HK-2 (cell line): ENCODE data around the gene RNU1-2.
"Not testable (repeated sequence)": the region's sequence is repeated elsewhere in the genome, so short reads cannot be mapped to it uniquely, and the experiment has no call there.

Experiments used
- DNase-seq: peaks from one replicate; pipeline ENCODE4 v3.0.0-alpha.2; 2018; ENCODE audit not compliant: unreplicated experiment

The RNU1-2 gene

DNA sequence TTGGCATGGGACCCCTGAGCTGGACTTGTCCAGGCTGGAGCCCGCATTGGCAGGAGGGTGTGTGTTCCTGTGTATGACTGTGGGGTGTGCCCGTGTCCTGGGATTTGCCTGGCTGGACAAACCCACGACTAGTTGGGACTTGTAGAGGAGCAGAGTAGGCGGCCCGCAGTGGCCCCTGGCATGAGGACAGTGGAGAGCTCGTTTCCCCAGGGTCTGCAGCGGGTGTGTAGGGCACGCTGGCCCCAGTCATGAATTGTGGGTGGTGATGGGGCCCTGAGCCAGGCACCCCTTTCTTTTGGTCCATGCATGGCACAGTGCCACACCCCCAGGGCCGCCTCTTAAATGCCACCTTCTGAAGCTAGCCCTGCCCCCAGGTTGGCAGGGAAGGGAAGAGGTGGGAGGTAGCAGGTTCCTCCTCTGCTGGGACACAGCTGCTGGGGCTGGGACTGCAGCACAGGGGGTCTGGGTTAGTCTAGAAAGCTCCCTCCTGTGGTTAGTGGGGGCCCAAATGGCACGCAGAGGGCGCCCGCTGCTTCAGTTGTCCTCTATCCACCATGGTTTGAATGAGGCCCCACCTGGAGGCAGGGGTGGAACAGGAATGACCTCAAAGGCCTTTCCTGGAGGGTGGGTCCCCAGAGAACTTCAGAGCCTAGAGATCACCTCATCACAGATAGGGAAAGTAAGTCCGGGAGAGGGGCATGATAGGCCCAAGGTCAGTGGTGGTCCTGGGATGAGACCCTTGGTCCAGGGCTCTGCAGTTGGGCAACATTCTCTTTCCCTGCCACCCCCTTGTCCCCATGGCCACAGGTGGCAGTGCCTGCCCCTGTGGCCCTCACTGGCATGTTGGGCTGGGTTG is 30.1 kb downstream of the RNU1-2 start:
- DNase-seq: no peak

GRCh38 chr1:16926491-16927073 is 30.8 kb downstream of the RNU1-2 start:
- no peak for DNase-seq

GRCh38 chr1:16927256-16927655 is 31.5 kb downstream of the RNU1-2 start:
- no peak for DNase-seq

GRCh38 chr1:16927711-16928485 is 32.1 kb downstream of the RNU1-2 start:
- no peak for DNase-seq

GRCh38 chr1:16929146-16930041 is 33.6 kb downstream of the RNU1-2 start:
- DNase-seq: not testable (repeated sequence)

DNA sequence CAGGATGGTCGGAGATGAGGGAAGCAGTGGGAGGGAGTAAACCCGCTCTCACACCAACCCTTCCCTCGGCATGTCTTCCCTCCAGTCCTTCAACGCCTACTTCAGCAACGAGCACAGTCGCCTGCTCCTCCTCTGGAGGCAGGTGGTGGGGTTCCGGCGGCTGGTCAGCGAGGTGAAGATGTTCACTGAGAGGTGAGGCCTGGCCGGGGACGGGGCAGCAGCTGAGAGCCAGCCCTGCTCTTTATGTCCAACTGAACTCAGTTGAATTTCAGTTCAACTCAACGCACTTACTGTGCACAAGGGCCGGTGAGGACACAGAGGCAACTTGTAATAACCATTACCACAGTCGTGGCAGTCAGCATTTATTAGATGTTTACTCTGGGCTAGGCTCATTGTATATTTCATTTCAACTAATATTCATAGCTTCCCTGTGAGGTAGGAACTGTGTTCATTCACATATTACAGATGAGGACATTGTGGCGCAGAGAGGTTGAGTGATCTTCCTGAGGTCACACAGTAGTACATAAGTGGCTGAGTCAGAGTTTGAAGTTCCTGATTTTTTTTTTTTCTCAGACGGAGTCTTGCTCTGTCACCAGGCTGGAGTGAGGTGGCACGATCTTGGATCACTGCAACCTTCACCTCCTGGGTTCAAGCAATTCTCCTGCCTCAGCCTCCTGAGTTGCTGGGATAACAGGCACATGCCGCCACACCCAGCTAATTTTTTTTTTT is 35.6 kb downstream of the RNU1-2 start:
- DNase-seq: not testable (repeated sequence)

DNA sequence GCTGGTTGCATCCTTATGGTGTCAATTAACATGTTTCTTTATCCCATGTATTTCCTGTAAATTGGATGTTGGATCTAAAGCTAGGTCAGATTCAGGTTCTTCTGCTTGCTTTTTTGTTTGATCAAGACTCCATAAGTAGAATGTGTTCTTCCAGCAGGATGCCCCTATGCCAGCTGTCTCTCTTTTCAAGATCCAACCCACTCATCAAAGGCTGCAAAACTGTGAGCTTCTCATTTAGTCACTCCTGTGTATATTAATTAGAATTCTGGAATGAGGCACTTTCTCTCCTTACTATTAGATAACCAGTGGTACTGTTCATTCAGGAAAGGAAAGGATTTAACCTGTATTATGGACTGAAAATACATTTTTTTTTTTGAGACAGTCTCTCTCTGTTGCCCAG is 38.2 kb downstream of the RNU1-2 start:
- DNase-seq: not testable (repeated sequence)

GRCh38 chr1:16936580-16936979 is 40.8 kb downstream of the RNU1-2 start:
- not testable (repeated sequence) for DNase-seq

DNA sequence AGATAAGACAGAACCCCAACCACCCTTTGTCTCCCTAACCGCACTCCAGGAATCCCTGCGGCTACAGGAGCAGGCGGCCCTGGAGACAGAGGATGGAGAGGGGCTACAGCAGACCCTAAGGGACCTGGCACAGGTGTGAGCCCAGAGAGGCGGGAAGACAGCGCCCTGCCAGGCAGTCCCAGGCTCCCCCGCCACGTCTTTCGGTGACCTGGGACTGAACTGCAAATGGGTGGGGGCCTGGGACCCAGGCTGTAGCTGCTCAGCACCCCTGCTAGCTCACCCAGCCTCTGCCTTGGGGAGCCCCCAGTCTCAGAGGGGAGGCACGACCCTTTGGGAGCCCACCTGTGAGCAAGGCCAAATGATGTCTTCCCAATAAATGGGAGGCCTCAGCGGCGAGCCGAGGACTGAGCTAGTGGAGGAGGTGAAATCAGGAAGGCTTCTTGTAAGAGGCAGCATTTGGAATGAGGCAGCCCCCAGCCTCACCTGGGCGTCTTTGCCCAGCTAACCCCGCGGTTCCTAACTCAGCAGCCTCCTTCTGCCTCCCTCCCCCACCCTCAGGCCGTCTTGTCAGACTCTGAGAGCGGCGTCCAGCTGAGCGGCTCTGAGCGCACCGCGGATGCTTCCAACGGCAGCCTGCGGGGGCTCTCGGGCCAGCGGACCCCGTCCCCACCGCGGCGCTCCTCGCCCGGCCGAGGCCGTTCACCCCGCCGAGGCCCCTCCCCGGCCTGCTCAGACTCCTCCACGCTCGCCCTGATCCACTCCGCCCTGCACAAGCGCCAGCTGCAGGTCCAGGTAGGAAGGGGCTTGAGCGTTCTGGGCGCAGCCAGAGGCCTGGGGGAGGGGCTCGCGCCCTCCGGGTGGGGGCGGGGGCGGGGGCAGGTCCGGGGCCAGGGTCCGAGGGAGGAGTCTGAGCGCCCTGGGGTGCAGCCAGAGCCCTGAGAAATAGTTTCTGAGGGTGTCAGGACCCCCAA is 42.9 kb downstream of the RNU1-2 start:
- DNase-seq: no peak

DNA sequence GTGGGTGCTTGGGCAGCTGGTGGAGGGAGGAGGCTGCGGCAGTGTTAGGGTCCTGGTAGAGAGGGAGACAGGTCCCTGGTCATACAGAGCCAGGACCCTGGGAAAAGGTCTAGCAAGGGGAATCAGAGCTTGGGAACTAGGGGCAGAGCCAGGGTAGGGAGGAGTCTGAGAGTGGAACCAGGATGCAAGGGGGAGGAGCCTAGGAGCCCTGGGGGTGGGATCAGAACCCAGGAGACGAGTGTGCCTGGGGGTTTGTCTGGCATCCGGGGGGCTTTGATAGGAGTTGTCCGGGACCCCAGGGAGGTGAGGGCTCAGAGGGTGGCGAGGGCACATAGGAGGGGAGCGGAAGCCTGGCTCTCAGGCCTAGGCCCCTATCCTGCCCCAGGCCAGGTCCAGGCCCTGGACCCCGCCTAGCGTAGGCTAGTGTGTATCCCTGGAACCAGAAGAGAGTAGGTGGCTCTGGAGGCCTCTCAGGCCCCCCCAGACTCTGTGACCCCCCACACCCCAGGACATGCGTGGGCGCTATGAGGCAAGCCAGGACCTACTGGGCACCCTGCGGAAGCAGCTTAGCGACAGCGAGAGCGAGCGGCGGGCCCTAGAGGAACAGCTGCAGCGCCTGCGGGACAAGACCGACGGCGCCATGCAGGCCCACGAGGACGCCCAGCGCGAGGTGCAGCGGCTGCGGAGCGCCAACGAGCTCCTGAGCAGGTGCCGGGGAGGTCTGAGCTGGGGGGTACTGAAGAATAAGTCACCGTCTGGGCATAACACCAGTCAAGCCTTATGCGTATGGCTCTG is 43.8 kb downstream of the RNU1-2 start:
- not testable (repeated sequence) for DNase-seq

DNA sequence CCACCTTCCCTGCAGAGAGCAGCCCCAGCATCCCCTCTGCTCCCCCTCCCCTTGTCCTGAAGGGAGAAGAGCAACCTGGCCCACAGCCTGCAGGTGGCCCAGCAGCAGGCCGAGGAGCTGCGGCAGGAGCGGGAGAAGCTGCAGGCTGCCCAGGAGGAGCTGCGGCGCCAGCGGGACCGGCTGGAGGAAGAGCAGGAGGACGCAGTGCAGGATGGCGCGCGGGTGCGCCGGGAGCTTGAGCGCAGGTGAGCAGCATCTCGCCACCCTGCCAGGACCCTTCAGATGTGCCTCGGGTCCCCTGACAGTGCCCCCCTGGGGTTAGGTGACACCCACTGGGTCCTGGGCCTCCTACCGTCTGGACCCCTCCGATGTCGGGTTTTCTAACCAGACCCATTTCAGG is 48.3 kb downstream of the RNU1-2 start:
- no peak for DNase-seq

DNA sequence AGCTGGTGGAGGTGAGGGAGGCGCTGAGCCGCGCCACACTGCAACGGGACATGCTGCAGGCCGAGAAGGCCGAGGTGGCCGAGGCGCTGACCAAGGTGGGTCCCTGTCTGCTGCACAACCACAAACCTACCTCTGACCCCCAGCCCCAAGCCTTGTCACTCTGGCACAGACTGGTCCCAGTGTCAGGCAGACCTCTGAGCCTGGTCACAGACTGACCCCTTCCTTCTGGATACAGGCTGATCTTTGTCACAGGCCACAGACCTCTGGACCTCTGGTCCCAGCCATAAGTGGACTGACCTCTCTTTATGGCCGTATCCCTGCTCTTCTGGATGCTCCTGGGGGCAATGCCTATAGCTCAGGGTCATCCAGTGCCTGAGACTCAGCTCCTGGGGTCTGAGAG is 49.7 kb downstream of the RNU1-2 start:
- DNase-seq: not testable (repeated sequence)
